GM12865 (cell line): Measurements from ENCODE around the gene SLC27A1.
A peak's percentile ranks its signal among the peaks of the same experiment; 100 is the strongest.

Source experiments
- DNase-seq: peaks from one replicate; pipeline ENCODE4 v3.0.0; 2010; ENCODE audit warnings: low read depth
- H3K4me3 ChIP-seq: 2 replicates; pipeline ENCODE4 v1.5.1; 2011; ENCODE audit warnings: mild to moderate bottlenecking, low read depth, low read length, control low read depth
- CTCF ChIP-seq: IDR thresholded peaks from 2 replicates; pipeline ENCODE4 v1.5.1; 2011; ENCODE audit warnings: low read length, control low read depth, low read depth, inconsistent platforms; ENCODE audit not compliant: insufficient read depth; ENCODE audit errors: missing control alignments

The SLC27A1 gene

GRCh38 chr19:17488593-17489391 lies 18.5 kb downstream of the SLC27A1 start:
- H3K4me3 ChIP-seq, result no peak overlapping the region; the same call in 1 of the 2 replicates
- peak; percentile 26 for TF ChIP-seq CTCF
- DNase-seq, result peak; percentile 88

- H3K4me3 ChIP-seq, result no peak overlapping the region
- no peak for DNase-seq
- TF ChIP-seq CTCF, result no peak
Measured at GRCh38 chr19:17489392-17490030, 19.2 kb downstream of the SLC27A1 start.

- TF ChIP-seq CTCF, result no peak
- H3K4me3 ChIP-seq, result no peak overlapping the region
- no peak for DNase-seq
Measured at GRCh38 chr19:17490411-17490810, 20.1 kb downstream of the SLC27A1 start.

GRCh38 chr19:17491287-17491686 lies 21.0 kb downstream of the SLC27A1 start:
- no peak for TF ChIP-seq CTCF
- no peak for DNase-seq
- H3K4me3 ChIP-seq, result no peak overlapping the region

GRCh38 chr19:17495639-17496296 lies 25.4 kb downstream of the SLC27A1 start:
- no peak for DNase-seq
- TF ChIP-seq CTCF, result no peak
- H3K4me3 ChIP-seq, result no peak overlapping the region

- H3K4me3 ChIP-seq, result no peak overlapping the region
- DNase-seq, result peak; percentile 93
- TF ChIP-seq CTCF, result peak; percentile 100
Measured at GRCh38 chr19:17496337-17496997, 26.1 kb downstream of the SLC27A1 start.
